OCI-LY7 (cell line): ENCODE measurements around the gene NF1.

Experiments
- EZH2phosphoT487 ChIP-seq: fragments of 200-600 bp; sonication (generic); IDR thresholded peaks from 2 replicates; pipeline ENCODE4 v1.6.1; 2018; ENCODE audit warnings: low read depth, borderline replicate concordance, mild to moderate bottlenecking, mixed run types, antibody characterized with exemption, low read length, moderate library complexity, mixed read lengths
- TF ChIP-seq, protein P1 (sequence below): fragments of 200-600 bp; sonication (generic); conservative IDR thresholded peaks from 2 replicates; pipeline ENCODE4 v1.5.1; 2014; ENCODE audit warnings: mild to moderate bottlenecking, antibody characterized with exemption, low read length, moderate library complexity, mixed read lengths

DNA sequence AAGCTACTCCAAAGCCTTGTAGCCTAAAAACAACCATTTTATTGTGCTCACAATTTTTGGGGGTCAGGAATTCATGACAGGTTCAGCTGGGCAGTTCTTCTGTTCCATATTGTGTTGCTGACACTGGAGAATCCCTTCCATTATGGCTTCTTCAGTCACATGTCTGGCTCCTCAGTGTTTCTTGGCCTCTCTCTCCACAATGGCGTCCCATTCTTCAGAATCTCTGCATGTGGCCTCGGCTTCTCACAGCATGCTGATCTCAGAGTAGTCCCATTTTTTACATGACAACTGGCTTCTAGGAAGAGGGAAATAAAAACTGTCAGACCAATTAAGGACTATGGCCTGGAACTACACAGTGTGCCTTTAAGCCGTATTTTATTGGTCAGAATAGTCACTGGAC lies 49.7 kb downstream of the NF1 start:
- TF ChIP-seq, protein P1, sequence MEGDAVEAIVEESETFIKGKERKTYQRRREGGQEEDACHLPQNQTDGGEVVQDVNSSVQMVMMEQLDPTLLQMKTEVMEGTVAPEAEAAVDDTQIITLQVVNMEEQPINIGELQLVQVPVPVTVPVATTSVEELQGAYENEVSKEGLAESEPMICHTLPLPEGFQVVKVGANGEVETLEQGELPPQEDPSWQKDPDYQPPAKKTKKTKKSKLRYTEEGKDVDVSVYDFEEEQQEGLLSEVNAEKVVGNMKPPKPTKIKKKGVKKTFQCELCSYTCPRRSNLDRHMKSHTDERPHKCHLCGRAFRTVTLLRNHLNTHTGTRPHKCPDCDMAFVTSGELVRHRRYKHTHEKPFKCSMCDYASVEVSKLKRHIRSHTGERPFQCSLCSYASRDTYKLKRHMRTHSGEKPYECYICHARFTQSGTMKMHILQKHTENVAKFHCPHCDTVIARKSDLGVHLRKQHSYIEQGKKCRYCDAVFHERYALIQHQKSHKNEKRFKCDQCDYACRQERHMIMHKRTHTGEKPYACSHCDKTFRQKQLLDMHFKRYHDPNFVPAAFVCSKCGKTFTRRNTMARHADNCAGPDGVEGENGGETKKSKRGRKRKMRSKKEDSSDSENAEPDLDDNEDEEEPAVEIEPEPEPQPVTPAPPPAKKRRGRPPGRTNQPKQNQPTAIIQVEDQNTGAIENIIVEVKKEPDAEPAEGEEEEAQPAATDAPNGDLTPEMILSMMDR = no peak
- TF ChIP-seq EZH2phosphoT487 = no peak
